HPDE6-E6E7 (cell line): ENCODE results near the gene IL13.
"Not testable (repeated sequence)": the region's sequence is repeated elsewhere in the genome, so short reads cannot be mapped to it uniquely, and the experiment has no call there.

Experiments
- DNase-seq: peaks from one replicate; pipeline ENCODE4 v3.0.0; 2011; ENCODE audit warnings: missing footprints; ENCODE audit errors: extremely low spot score

IL13 gene

DNA sequence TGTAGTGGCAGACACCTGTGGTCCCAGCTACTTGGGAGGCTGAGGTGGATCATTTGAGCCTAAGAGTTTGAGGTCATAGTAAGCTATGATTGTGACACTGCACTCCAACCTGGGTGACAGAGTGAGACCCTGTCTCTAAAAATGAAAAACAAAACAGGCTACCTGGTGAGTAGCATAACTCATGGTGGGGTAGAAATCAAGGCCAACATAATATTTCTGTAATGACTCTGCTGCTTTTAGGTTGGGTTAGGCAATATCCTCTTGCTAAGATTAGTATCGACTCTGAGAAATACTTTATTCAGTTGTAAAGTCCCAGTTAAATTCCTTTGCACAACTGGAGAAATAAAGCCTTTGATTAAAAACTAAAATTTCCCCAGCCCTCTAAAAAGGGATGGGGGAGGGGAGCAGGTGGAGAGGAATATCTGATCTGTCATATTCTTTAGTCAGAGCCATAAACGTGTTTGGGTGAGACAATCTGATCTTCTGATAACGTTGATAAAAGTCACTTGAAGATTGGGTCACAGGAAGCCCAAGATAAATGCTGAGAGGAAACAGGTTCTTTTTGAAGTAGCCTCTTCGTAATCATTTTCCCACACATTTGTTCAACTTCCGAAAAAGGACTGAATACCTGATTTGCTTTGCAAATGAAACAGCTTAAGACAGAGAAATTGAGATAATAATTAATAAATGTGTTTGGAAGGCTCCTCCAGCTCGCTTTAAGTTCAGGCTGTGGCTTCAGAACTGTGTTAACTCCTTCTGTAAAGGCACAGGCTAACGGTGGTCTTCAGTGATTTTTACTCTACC, 30.8 kb downstream of the IL13 start:
- no peak for DNase-seq

DNA sequence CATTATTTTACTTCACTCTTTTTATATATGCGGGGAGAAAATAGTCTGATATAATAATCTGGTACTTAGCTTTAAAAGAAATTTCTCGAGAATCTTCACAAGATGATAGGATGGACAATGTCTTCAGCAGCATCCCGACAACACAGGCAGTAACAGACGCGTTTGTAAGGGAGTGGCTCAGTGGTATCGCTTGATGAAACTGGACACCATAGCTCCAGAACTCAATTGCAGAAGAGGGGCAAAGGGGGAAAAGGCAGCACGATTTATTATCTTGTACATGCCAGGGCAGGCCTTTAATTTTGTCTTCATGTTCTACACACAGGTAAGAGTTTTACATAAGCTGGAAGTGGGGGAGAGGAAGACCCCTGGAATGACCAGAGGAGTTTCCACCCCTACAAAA, 31.5 kb downstream of the IL13 start:
- DNase-seq, result no peak

DNA sequence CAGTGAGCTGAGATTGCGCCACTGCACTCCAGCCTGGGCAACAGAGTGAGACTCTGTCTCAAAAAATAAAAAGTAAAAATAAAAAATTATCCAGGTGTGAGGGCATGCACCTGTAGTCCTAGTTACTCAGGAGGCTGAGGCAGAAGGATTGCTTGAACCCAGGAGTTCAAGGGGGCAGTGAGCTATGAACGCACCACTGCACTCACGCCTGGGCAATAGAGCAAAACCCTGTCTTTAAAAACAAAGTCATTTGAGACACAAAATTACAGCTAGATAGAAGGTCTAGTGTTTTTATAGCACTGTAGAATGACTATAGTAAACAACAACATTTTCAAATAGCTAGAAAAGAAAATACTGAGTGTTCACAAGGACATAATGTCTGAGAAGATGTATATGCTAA, 32.2 kb downstream of the IL13 start:
- no peak for DNase-seq

DNA sequence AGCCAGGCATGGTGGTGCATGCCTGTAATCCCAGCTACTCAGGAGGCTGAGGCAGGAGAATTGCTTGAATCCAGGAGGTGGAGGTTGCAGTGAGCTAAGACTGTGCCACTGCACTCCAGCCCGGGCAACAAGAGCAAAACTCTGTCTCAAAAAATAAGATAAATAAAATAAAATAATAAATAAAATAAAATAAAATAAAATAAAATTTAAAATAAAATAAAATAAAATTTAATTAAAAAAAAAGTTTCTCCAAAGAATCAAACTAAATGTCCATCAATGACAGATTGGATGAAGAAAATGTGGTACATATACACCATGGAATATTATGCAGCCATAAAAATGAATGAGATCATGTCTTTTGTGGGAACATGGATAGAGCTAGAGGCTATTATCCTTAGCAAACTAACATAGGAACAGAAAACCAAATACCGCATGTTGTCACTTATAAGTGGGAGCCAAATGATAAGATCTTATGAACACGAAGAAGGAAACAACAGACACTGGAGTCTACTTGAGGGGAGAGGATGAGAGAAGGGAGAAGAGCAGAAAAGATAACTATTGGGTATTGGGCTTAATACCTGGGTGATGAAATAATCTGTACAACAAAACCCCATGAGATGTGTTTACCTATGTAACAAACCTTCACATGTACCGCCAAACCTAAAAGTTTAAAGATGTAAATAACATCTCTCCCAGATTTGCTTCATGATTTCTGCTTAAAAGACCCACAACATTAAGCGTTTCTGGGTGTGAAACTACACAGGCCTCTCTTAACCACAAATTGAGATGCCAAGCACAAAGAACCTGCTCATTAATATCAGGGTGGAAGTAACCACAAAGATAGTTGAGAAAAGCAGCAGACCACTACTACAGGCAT, 34.0 kb downstream of the IL13 start:
- DNase-seq, result not testable (repeated sequence)

DNA sequence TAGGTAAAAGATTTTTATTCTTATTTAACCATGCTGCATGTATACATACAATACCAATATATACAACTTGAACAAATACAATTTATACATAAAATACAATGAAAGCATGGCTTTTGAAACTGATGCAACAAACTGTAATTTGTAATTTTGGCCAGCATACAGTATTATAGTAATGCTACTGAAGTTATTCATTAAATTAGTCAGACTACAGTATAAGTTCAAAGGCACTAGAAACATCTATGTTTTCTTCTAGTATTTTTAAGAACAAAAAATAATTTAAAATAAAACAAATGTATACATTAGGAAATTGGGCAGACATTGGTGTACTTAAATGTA, 34.6 kb downstream of the IL13 start:
- DNase-seq, result no peak

DNA sequence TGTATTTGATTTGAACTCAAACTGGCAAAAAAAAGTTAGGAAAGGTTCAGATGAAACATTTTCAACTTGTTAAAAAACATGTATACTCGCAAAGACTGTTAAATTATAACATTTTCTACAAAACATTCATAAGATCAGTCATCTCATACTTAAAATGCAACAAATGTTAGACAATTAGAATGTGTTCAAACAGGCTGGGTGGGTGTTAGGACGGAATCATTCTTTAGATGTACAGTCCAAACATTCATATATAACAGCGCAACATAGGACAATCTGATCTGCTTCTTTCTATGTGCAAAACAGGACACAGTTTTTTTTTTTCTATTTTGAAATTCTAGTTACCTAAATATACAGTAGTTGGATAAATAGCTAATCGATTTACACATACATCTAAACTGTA, 38.0 kb downstream of the IL13 start:
- no peak for DNase-seq

DNA sequence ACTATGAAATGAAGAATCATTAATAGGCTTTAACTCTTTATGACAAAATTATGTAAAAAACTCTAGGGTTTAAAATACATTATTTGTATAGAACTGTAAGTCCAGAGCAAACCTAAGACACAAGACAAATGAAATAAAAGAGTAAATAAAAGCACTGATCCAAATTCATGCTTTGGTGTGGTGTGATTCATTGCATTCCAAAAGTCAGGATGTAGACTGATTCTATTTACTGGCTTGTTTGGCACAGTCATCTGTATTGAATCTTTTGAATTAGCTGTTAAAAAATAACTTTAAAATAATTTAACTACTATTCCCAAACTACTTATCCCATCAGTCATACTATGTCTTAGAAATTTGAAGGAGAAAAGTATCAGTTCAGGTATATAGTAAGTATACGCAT, 46.9 kb downstream of the IL13 start:
- no peak for DNase-seq

DNA sequence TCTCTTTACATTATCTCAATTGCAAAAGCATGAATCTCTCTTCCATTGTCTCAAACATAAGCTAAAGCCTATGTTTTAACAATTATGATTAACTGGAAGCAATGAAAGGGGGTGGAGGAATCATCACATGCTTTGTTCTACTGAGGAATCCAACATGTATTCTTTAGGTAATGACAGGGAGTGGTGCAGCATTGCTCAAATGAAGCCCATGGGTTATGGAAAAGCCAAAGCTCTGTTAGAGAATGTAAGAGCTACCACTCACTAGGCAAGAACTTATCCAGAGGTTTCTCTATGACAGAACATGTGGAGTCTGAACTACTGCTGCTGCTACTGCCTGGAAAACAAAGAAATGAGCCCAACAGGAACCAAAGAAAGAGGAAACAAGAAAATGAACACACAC, 50.7 kb downstream of the IL13 start:
- no peak for DNase-seq
